HG02588 (cell line): ENCODE results near the gene PPP1R3E.

Source experiments
- ATAC-seq: cut with Tn5 transposase; IDR thresholded peaks from one replicate; pipeline ENCODE4 v1.9.1; 2021; ENCODE audit warnings: mild to moderate bottlenecking, moderate library complexity; ENCODE audit not compliant: unreplicated experiment

The PPP1R3E gene

GRCh38 chr14:23249824-23250223 lies 52.8 kb downstream of the PPP1R3E start:
- ATAC-seq: no peak

GRCh38 chr14:23248601-23249000 lies 54.1 kb downstream of the PPP1R3E start:
- ATAC-seq: no peak
